OCI-LY7 (cell line): ENCODE results near the gene HTRA2. TPM values are rescaled to one million over a fixed set of nuclear protein-coding genes. Genes with fewer than 3 reads are reported as not detected.

Experiments
- BruUV-seq: library from RNA; stranded (reverse); fragments of 400-500 nt; replicated peaks from 2 replicates; lab custom pipeline; 2021; lab: Mats Ljungman, UMichigan
- CTCF ChIA-PET: fragments of 300-600 bp; sonication (Branson Sonifier 250); formaldehyde crosslinking; loops from one replicate; lab custom pipeline; 2022; ENCODE audit warnings: antibody characterized with exemption; ENCODE audit not compliant: unreplicated experiment; lab: Charles Lee
- POLR2A ChIA-PET: fragments of 300-600 bp; sonication (Branson Sonifier 250); formaldehyde crosslinking; loops from one replicate; lab custom pipeline; 2022; ENCODE audit warnings: antibody characterized with exemption; lab: Charles Lee
- DNase-seq: peaks from one replicate; pipeline ENCODE4 v3.0.0-alpha.2; 2015; ENCODE audit warnings: low spot score
- H2AFZ ChIP-seq: fragments of 200-600 bp; sonication (generic), shearing (Covaris generic); 2 replicates; pipeline ENCODE4 v1.6.1; 2014; ENCODE audit warnings: mild to moderate bottlenecking, antibody characterized with exemption, low read length, moderate library complexity
- H3K27ac ChIP-seq: fragments of 200-600 bp; sonication (generic); 2 replicates; pipeline ENCODE4 v1.5.1; 2014; ENCODE audit warnings: mixed run types, low read depth, mild to moderate bottlenecking, moderate library complexity, low read length, inconsistent platforms; ENCODE audit not compliant: poor library complexity, severe bottlenecking
- H3K36me3 ChIP-seq: fragments of 200-600 bp; sonication (generic); 2 replicates; pipeline ENCODE4 v1.6.1; 2014; ENCODE audit warnings: mild to moderate bottlenecking, antibody characterized with exemption, low read length, moderate library complexity, mixed read lengths; ENCODE audit not compliant: insufficient read depth
- H3K4me1 ChIP-seq: fragments of 200-600 bp; sonication (generic); 2 replicates; pipeline ENCODE4 v1.5.1; 2014; ENCODE audit warnings: mild to moderate bottlenecking, low read length; ENCODE audit not compliant: insufficient read depth, poor library complexity, severe bottlenecking
- H3K4me2 ChIP-seq: fragments of 200-600 bp; sonication (generic); 2 replicates; pipeline ENCODE4 v1.6.1; 2014; ENCODE audit warnings: mild to moderate bottlenecking, low read length
- H3K4me3 ChIP-seq: fragments of 200-600 bp; sonication (generic); 2 replicates; pipeline ENCODE4 v1.5.1; 2014; ENCODE audit warnings: mild to moderate bottlenecking, low read depth, low read length; ENCODE audit not compliant: poor library complexity, severe bottlenecking
- H3K79me2 ChIP-seq: fragments of 200-600 bp; sonication (generic); 2 replicates; pipeline ENCODE4 v1.6.1; 2016; ENCODE audit warnings: low read depth, mild to moderate bottlenecking, low read length, moderate library complexity, mixed read lengths; ENCODE audit not compliant: insufficient read depth
- H3K9me2 ChIP-seq: fragments of 200-600 bp; sonication (generic); 2 replicates; pipeline ENCODE4 v1.6.1; 2016; ENCODE audit warnings: mild to moderate bottlenecking, low read length, mixed read lengths; ENCODE audit not compliant: insufficient read depth
- H3K9me3 ChIP-seq: fragments of 200-600 bp; sonication (generic); 2 replicates; pipeline ENCODE4 v1.6.1; 2014; ENCODE audit warnings: mild to moderate bottlenecking, mixed run types, low read length, mixed read lengths
- H4K20me1 ChIP-seq: fragments of 200-600 bp; sonication (generic); 2 replicates; pipeline ENCODE4 v1.6.1; 2014; ENCODE audit warnings: mild to moderate bottlenecking, antibody characterized with exemption, low read length, moderate library complexity, mixed read lengths; ENCODE audit not compliant: insufficient read depth
- EZH2phosphoT487 ChIP-seq: fragments of 200-600 bp; sonication (generic); IDR thresholded peaks from 2 replicates; pipeline ENCODE4 v1.6.1; 2018; ENCODE audit warnings: low read depth, borderline replicate concordance, mild to moderate bottlenecking, mixed run types, antibody characterized with exemption, low read length, moderate library complexity, mixed read lengths
- intact Hi-C: fragments of 100-400 bp; cut with micrococcal nuclease; formaldehyde crosslinking; loops from one replicate; pipeline ENCODE4 v1.10.0; 2022; ENCODE audit not compliant: unreplicated experiment
- total RNA-seq, 2 experiments: library from RNA; depleted of rRNA in 1 of 2; stranded (reverse); fragments of >200 nt in 1 of 2; shearing (Covaris generic) in 1 of 2; gene quantifications; 2 replicates each; pipeline ENCODE4 v1.2.3, GENCODE V29; 2014 to 2022
- TF ChIP-seq, protein P1 (sequence below): fragments of 200-600 bp; sonication (generic); conservative IDR thresholded peaks from 2 replicates; pipeline ENCODE4 v1.5.1; 2014; ENCODE audit warnings: mild to moderate bottlenecking, antibody characterized with exemption, low read length, moderate library complexity, mixed read lengths

HTRA2 gene
- total RNA-seq, 2 experiments from 2014 or later, result 50.7 to 54.8 TPM

DNA sequence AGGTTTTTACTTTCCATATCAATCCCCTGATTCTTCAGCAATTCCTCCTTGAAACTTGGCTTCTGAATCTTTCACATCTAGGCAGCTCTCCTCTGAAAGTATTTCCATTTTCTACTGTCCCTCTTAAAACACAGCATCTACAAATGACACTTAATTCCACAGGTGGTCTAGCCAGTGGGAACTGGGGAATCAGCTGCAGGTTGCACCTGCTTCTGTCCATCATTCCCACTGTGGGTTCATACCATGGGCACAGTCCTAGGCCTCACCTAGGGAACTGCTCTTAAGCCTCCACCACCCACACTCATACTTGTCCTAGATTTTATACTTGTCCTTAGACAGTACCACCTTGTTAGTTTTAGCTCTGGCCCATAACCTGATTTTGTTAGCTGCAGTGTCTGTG, 21.8 kb downstream of the HTRA2 start:
- Histone ChIP-seq H3K9me3 (no peaks in the 10 kb centered on the region), H3K36me3 (no peaks in the 10 kb centered on the region), H3K4me1 (peaks cover 13% of the 10 kb centered on the region), H3K9me2 (no peaks in the 10 kb centered on the region), H4K20me1 (no peaks in the 10 kb centered on the region), H3K4me2 (no peak overlapping the region), H3K27ac (no peak overlapping the region), H3K4me3 (no peak overlapping the region), H2AFZ (no peak overlapping the region), H3K79me2 (no peaks in the 10 kb centered on the region)
- DNase-seq, result no peak
- intact Hi-C loops, result no loop called here
- POLR2A ChIA-PET, result interaction anchor here (0.6 kb wide), 1 partner anchor 10 kb away, joined by 3 read pairs; no protein-coding TSS in a partner anchor
- TF ChIP-seq EZH2phosphoT487, result no peak
- TF ChIP-seq, protein P1, sequence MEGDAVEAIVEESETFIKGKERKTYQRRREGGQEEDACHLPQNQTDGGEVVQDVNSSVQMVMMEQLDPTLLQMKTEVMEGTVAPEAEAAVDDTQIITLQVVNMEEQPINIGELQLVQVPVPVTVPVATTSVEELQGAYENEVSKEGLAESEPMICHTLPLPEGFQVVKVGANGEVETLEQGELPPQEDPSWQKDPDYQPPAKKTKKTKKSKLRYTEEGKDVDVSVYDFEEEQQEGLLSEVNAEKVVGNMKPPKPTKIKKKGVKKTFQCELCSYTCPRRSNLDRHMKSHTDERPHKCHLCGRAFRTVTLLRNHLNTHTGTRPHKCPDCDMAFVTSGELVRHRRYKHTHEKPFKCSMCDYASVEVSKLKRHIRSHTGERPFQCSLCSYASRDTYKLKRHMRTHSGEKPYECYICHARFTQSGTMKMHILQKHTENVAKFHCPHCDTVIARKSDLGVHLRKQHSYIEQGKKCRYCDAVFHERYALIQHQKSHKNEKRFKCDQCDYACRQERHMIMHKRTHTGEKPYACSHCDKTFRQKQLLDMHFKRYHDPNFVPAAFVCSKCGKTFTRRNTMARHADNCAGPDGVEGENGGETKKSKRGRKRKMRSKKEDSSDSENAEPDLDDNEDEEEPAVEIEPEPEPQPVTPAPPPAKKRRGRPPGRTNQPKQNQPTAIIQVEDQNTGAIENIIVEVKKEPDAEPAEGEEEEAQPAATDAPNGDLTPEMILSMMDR, result no peak
- CTCF ChIA-PET, result interaction anchor here (0.5 kb wide), 1 partner anchor 77 kb away, joined by 5 read pairs; no protein-coding TSS in a partner anchor
- BruUV-seq, result no TSS peak

DNA sequence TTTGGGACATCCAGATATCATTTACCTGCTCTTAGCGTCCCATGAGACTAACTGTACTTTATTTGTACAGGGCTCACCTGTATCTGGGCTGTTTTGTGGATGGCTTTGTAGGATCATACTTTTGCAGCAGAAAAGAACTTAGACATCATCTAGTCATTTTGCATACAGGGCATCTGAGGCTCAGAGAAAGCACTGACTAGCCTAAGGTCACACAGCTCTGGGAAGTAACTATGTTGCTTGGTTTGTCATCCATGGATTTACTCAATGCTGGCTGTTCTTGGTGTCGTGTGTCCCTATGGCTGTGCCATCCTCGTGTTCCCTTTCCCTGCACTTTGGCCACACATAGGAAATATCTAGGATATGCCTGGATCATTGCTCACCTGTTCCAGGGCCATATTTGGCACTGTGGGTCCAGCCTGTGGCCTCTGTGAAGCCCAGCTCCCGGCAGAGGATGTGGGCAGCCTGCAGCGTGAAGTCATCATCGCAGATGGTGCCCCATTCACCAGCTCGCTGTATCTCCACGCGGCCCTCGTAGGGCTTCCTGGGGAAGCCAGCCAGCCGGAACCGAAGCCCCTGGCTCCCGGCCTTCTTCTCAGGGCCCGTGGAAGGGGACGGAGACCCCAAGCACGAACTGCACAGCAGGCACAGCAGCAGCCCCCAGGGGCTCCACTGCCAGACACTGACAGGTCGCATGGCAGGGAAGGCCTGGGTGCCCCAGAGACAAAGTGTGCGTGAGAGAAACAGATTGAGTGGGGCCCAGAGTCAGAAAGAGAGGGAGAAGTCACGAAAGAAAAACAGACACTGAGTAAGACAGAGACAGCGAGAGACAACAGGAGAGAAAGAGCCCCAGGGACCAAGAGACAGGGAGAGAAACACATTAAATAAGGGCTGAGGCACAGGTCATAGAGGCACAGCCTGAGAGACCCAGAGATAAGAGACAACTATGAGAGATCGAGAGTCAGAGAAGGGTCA, 22.5 kb downstream of the HTRA2 start:
- ChIA-PET CTCF (interaction anchor here (0.5 kb wide), 1 partner anchor 78 kb away, joined by 5 read pairs; no protein-coding TSS in a partner anchor), POLR2A (interaction anchor here (0.6 kb wide), 1 partner anchor 10 kb away, joined by 3 read pairs; no protein-coding TSS in a partner anchor)
- Histone ChIP-seq H2AFZ (no peak overlapping the region), H3K4me2 (no peak overlapping the region), H3K9me3 (no peaks in the 10 kb centered on the region), H3K36me3 (no peaks in the 10 kb centered on the region), H4K20me1 (no peaks in the 10 kb centered on the region), H3K27ac (no peak overlapping the region), H3K79me2 (no peaks in the 10 kb centered on the region), H3K4me1 (peaks cover 13% of the 10 kb centered on the region), H3K4me3 (no peak overlapping the region), H3K9me2 (no peaks in the 10 kb centered on the region)
- TF ChIP-seq, protein P1, result no peak
- TF ChIP-seq EZH2phosphoT487, result no peak
- DNase-seq, result no peak
- no TSS peak for BruUV-seq
- intact Hi-C loops, result no loop called here
